HG03354 (cell line): Measurements from ENCODE around the gene AGT.
"Not testable (repeated sequence)": the region's sequence is repeated elsewhere in the genome, so short reads cannot be mapped to it uniquely, and the experiment has no call there.

Experiments
- ATAC-seq: cut with Tn5 transposase; IDR thresholded peaks from one replicate; pipeline ENCODE4 v1.9.1; 2021; ENCODE audit warnings: mild to moderate bottlenecking; ENCODE audit not compliant: unreplicated experiment, poor library complexity, severe bottlenecking

The AGT gene

DNA sequence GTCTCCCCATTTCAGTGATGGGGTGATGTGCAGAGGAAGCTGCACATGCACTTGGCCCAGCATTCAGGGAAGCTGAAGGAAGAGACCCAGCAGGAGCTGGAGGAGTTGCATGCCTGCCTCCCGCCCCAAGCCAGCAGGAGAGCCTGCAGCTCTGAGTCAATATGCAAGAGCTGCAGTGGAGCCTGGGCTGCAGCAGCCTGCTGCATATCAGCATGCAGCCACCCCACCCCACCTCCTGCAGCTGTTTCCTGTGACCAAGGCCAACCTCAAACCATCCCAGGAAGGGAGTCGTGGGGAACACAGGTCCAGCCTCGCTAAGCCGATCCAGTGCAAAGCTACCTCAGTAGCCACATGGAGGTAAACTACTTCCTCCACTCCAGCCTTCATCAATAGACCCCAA lies 18.9 kb downstream of the AGT start:
- ATAC-seq, result no peak

DNA sequence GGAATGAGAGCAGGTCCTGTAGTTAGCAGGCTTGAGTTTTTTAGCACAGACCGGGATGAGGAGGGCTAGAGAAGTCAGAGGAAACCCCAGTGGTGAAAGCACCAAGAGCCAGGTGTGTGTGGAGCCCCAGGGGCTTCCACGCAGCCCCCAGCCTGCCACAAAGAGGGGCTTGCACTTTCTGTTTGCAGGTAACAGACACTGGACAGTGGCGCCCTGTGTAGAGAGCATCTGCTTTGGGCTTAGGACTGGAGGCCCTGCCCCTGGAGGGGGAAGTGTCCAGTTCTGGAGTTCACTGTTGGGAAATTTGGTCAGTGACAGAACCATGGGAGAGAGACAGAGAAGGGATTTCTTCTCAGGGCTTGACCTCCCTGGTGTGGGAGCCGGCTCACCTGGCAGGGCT lies 19.5 kb downstream of the AGT start:
- no peak for ATAC-seq

DNA sequence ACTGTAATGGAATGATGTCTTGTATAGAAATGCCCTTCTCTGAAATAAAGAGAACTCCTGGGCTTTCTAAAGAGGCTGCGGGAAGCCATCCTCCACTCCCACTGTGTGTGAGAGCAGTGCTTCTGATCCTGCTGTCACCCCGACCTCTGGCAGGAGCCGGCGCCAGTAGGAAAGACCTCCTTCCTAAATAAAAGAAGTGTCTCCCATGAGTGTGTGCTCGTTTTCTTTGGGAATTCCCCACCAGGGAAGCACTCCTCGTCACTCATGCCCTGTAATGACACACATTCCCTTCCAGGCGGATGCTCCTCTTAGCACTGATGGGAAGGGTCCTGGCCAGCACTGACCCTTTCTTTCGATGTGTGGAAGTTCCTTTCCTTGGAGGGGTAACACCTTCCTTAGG lies 20.1 kb downstream of the AGT start:
- ATAC-seq, result no peak

DNA sequence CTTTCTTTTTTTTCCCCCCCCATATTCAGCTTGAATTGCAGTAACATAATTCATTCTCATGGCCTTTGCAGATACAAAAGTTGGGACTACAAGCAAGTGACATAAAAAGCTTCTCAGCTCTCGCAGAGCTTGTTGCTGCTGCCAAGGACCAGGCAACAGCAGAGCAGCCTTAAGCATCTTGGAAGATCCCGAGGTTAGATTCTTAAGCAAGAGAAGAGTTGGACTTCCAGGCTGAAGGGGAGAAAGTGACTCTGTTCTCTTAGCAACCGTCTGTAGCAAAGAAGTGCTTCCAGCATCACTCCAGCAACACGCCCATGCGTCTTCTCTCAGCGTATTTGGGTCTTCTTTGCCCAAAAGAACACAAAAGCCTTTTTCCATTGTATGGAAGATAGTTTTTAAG lies 20.7 kb downstream of the AGT start:
- ATAC-seq, result no peak

DNA sequence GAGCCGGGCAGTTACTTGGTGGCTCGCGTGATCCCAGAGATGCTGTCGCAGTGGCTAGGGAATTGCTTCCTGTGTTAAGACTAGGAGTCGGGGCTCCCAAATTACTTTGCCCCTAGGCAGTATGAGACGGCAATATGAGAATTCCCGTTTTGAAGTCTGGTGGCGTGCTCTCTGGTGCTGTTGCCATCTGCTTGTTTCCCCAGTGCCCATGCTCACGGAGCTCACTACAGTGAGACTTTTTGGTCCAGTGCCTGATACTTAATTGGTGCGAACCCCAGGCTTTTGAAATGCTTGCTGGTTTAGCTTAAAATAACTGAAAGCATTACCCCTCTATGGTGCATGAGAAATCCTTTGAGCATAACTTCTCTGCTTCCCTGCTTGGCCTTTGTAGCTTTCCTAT lies 22.3 kb downstream of the AGT start:
- no peak for ATAC-seq

DNA sequence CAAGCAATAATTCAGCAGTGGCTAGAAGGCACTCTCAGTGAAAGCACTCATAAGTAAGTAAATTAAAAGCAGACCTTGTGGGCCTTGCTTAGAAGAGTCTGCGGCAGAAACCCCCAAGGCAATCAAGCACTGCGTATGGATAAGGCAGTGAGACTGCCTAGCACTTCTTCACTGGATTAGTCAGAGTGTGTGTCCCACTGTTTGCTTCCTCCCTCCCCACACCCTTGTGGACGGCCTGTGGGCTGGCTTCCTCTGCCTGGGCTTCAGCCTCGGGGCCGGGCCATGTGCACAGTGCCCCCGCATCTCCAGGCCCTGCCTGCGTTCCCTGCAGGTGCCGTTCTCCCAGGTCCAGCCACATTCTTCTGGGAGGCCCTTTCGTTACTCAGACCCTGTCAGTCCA lies 23.8 kb downstream of the AGT start:
- no peak for ATAC-seq

DNA sequence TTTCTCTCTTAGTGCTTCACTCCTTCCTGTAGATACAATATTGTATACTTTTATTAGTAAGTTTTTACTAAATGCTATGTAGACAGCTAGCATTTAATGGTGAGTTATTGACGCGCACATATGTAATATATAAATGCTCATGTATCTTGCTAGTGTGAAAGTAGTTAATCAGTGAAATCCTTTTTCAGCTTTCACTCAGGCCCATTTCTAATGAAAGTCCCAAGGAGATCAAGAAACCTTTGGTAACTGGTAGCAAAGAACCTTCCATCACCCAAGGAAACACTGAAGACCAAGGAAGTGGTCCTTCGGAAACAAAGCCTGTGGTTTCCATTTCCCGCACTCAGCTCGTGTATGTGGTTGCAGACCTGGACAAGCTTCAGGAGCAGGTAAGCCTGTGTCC lies 27.2 kb downstream of the AGT start:
- ATAC-seq, result no peak

DNA sequence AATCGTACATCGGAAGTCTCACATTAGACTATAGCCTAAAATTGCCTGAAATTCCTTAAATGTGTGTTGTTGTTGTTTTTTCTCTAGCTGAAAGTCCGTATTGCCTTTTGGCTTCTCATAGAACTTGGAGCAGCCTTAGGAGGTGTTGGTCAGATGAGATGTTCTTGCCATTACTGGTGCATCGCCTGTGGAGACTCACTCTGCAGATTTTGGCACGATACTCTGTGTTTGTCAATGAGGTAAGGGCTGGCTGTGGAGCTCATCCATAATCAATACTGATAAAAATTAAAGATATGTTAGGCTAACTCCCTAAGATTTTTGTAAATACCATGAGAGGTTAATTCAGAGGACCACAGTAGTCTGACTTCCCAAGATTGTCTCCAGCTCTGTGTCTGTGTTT lies 28.9 kb downstream of the AGT start:
- ATAC-seq, result no peak

DNA sequence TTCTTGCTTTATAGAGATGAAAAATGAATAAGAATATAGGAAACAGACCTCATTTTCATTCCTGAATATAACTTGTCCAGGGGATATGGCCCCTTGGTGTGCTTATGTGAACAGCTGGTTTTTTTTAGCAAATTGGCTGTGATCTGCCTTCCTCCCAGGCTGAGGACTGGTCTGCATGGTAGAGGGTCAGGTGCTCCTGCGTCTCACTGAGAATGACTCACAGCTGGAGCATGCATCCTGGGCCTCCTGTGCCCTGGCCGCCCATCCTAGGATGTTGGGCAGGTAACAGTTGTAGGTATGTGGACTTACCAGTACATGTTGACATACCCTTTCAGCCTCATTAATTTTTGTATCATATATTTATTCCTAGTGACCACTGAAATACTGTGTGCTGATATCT lies 29.8 kb downstream of the AGT start:
- ATAC-seq, result no peak

DNA sequence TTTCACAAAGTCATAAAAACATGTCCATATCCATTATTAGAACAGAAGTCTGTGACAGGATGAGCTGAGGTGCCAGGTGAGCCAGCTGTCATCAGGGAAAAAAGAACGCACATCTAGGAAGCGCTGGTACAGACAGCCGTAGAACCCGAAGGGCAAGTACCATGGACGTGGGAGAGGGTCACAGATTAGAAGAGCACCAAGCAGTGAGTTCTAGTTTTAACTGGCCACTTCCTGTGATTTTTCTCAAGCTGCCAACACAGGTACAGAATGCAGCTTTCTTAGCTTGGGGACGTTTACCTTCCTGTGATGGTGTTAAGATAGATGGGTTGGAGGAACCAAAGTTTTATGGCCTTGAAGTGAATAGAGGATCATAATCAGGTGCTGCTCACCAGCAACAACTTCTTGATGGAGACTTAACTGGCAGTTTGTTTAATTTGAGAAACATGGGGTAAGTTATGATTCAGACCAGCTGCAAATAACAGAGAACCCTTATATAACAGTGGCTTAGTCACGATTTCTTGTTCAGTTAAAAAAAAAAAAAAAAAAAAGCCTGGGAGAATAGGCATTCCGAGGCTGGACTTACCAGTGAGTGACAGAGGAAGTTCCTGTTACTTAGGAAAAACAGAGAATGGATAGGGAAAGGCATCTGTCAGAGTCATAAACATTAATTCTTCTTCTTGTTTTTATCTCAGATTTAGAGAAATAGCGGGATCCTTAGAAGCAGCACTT lies 30.9 kb downstream of the AGT start:
- ATAC-seq, result no peak

DNA sequence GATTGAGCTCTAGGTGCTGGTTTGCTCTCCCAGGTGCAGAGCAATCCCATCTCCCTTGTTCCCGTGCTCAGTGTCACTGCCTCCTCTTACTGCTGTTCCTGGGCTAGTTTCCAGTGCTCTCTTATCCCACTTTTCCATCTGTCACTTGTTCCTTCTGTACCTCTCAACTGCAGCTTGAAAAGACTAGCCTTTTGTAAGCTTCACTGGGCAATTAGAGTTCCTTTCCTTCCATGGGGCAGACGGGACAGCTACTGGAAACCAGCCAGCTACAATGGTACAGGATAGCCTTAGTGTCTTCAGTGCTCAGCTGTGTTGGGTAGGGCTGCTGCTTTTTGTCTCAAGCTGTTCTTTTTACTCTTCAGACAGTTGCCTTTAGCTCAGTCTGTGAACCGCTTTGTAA lies 31.6 kb downstream of the AGT start:
- ATAC-seq, result no peak

DNA sequence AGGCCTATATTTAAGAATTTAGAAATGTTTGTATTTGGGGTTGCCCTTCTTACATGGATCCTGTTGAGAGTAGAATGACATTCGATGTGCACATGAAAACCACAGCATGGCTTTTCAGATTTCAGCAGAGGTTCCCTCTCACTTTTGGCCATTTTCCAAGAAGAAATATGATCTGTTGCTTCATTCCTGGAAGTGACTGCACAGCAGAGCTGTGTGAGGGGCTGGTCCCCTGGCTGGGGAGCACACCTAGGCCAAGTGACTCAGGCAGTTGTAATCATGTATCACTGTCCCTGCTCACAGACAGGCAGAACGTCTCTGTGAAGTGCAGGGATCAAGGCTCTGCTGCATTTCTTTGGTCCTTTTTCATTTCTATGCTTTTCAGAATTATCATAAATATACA lies 32.3 kb downstream of the AGT start:
- no peak for ATAC-seq

DNA sequence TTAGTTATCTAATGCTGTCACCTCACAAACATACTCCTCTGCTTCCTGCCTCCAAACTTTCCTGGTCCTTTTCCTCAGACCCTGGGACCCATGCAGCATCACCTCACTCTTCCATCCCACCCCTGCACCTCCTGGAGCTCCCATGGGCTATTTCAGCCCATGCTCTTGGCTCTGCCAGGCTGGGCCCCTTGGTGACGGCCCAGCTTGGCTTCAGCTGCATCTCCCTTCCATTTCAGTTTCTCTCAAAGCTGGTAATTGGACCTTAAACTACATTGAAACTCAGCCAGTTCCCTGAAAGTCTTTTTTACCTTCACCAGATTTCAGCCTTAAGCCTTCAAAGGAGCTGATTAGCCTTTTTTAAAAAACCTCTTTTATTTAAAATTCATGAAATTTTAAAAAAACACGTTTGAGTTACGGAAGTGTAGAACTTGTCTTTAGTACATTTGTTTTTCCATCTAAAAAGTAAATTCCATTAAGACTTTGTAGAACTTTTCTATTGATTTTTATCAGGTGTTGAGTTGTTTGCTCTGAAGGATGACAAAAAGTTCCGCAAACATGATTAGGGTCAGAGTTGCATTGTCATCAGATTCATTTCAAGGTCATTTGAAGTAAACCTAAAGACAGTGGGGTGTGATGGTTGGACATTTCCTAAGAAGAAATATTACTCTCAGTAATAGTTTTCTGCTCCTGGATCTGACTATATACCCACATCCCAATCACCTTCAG lies 33.5 kb downstream of the AGT start:
- ATAC-seq, result no peak

DNA sequence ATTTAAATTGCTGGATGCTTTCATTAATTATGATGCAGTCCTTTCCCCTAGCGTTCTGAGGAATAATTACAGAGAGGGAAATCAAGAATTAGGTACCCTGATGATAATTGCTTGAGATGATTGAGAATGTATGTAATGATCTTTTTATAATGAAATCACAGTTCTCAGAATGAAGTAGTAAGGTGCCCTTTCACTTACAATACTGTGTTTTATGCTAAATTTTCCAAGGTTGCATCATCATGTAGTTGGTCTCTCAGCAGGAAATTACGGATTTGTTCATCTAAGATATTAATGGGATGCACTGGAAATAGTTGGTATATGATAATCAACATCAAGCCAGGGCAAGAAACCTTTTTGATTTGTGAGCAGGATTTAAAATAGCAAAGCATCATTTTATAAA lies 34.1 kb downstream of the AGT start:
- ATAC-seq, result no peak

DNA sequence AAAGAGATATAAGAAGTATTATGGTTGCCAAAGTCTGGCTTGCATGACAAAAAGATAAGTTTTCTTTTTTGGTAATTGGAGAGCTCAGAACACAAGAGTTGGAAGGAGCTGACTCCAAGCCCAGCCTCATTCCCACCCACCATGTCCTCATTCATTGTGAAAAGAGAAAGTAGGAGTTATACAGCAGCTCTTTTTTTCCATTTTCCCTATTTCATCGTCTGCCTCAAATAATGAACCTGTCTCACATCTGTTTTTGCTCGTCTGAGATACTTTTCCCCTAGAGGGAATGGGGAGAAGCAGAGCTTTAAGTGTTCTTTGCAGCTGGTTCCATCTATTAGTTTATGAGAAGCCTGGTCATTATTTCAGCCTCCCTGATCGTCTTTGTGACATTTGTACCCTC lies 34.7 kb downstream of the AGT start:
- ATAC-seq, result no peak

DNA sequence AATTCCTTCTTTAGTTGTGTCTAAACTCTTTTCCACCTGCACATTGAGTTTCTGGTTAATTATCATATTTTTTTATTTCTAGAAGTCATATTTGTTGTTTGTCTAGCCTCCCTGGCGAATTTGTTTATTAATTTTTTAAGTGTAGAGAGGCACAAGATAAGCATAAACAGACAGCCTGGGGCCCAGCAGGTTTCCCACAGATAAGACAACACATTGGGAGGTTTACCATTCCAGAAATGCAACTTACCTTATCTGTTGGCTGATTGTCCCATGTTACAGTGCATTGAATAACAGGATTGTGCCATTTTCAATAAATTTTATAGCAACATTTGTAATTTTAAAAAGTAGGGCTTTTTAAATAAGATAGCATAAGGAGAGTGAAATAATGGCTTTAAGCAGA lies 36.7 kb downstream of the AGT start:
- no peak for ATAC-seq

DNA sequence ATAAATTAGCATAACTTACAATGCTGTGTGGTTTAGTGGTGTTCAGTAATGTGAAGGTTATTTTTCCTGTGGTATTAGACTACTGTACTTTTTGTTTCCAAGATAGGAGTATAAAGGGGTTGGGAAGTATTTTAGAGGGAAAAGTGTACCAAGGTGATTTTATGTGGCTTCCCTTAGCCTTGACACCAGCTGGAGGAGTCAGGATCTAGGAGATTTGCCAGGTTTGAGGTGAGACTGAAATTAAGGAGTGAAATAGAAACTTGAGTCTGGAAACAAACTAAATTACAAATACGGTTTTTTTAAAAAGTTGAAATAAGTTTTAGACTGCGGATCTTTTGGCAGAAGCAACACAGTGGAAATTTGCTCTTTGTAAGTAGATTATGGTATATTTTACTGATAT lies 39.3 kb downstream of the AGT start:
- no peak for ATAC-seq

DNA sequence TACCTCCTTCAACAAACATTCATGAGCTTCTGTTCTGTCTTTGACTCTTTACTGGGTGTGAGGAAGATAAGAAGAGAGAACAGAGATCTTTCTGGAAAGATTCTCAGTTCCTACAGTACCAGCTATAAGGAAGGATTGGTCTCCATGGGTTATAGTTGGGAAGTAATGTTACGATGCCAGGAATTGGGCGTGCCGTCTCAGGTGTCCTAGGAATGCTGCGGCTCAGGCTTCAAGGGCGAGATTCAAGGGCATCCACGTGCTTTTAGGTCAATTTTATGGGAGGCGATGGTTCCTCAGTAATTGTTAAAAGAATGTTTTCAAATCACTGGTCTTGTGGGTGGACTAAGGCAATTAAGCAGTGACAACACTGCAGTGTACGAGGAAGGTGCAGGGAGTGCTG lies 44.4 kb downstream of the AGT start:
- no peak for ATAC-seq

DNA sequence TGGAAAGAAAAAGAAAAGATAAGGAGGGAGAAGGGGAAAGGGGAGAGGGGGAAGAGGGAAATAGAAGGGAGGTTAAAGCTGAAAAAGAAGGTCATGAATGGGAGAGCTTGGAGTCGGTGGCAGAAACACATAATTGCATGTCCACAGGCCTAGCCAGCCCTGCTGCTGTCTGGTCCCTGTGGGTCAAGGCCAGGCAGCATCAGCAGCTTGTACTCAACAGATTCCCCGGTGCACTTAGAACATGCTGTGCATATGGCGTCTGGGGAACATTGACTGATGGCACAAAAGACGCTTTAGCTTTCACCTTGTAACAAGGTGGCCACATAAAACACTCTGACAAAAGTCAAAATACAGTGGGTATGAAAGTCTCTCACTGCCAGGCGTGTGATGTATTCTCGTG lies 45.7 kb downstream of the AGT start:
- ATAC-seq, result no peak

DNA sequence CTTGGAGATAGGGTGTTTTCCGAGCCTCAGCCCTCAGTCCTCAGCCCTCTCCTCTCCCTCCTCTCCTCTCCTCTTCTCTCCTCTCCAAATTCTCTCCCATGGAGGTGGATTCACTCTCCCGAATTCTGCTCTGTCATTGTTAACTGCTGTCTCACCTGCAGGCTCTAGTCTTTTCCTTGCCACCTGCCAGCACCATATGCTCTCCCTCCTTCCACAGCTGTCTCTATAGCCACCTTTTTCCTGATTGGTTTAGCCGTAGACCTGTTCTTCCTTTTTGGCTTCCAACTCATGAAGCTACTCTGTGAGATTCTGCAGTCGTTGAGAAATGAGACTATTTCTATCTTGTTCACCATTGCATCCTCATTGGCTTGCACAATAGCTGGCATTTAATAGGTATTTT lies 51.9 kb downstream of the AGT start:
- no peak for ATAC-seq

DNA sequence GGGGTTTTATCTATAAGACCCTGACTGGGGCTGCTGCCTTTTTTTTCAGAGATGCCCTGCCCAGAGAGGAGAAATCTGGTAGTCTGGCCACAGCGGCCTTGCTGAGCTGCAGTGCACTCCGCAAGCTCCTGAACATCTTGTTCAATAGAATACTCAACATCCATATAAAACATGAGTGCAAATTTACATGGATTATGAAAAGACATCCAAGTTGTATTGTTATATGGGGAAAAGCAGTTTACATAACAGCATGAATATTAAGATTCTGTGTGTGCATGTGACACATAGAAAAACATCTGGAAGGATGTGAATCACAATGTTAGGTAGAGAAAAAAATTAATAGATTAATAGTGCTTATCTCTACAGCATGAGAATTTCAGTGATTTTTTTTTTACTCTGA lies 55.2 kb downstream of the AGT start:
- no peak for ATAC-seq

DNA sequence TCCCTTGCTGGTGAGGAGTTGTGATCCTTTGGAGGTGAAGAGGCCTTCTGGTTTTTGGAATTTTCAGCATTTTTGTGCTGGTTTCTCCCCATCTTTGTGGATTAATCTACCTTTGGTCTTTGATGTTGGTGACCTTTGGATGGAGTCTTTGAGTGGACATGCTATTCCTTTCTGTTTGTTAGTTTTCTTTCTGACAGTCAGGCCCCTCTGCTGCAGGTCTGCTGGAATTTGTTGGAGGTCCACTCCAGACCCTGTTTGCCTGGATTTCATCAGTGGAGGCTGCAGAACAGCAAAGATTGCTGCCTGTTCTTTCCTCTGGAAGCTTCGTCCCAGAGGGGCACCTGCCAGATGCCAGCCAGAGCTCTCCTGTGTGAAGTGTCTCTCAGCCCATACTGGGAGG lies 55.8 kb downstream of the AGT start:
- ATAC-seq, result not testable (repeated sequence)
